Fibroblast of lung (primary cell): ENCODE measurements around the gene CIZ1.

Experiments
- CTCF ChIP-seq, 2 donors: IDR thresholded peaks in 1 of 2; conservative IDR thresholded peaks in 1 of 2; 1 replicate in 1 of 2; 2 replicates in 1 of 2; pipeline ENCODE4 v1.5.1; 2011 to 2012; ENCODE audit warnings: low read length in 2 of 2, control low read depth in 1 of 2, inconsistent platforms in 1 of 2, low read depth in 1 of 2, mild to moderate bottlenecking in 1 of 2
- EZH2 ChIP-seq: IDR thresholded peaks from 2 replicates; pipeline ENCODE4 v1.5.1; 2012; ENCODE audit warnings: low read length, control low read depth, mild to moderate bottlenecking; ENCODE audit errors: missing control alignments

DNA sequence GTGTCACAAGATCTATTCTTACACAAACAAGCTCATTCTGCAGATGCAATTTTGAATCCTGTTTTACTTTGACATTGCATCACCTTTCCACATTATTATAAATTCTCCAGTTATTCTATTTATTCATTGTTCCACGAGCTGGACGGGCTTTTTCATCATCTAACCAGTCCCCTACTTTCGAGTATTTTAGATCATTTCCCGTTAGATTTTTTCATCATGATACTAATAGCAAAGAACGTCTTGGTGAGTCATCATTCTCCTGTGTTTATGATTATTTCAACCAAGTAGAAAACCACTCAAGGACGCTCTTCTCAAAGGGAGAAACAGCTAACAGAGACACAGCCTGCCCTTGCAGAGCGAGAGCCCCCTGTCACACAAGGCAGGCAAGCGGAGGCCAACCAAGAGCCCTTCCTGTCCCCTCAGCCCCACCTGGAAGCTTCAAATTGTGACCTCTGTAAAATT lies 16.2 kb downstream of the CIZ1 start:
- TF ChIP-seq CTCF (conservative IDR thresholded peaks at IDR 0.05 in 1 of 2, IDR thresholded peaks at IDR 0.05 in 1 of 2; ENCODE audit: low read depth in 1 of 2, low read length in 2 of 2) (no peak), EZH2 (no peak)
